Lung (tissue), 12 donors: ENCODE results near the gene CCN5. TPM values are rescaled to one million over a fixed set of nuclear protein-coding genes. Genes with fewer than 3 reads are reported as not detected.

ENCODE experiments used
- ATAC-seq: fragments of 200-7000 bp; cut with Tn5 transposase; one replicate; pipeline ENCODE4 v1.9.1; 2020; ENCODE audit warnings: moderate number of reproducible peaks; ENCODE audit not compliant: insufficient read depth, low FRiP score
- DNase-seq, 3 donors: peaks; one replicate each; pipeline ENCODE4 v3.0.0-alpha.2; 2013 to 2017
- H3K27ac ChIP-seq, 2 donors: one replicate each; pipeline ENCODE4 v1.5.1; 2013; ENCODE audit warnings: mild to moderate bottlenecking in 2 of 2, moderate library complexity in 2 of 2, control low read depth in 1 of 2, inconsistent platforms in 1 of 2, low read depth in 1 of 2, low read length in 1 of 2
- H3K27me3 ChIP-seq, 3 donors: one replicate each; pipeline ENCODE4 v1.5.1; 2013; ENCODE audit warnings: low read length in 2 of 3; ENCODE audit not compliant: control insufficient read depth in 3 of 3, insufficient read depth in 3 of 3
- H3K36me3 ChIP-seq, 4 donors: one replicate each; pipeline ENCODE4 v1.5.1; 2013; ENCODE audit warnings: low read length in 4 of 4, mild to moderate bottlenecking in 1 of 4, moderate library complexity in 1 of 4; ENCODE audit not compliant: control insufficient read depth in 4 of 4, insufficient read depth in 4 of 4
- H3K4me1 ChIP-seq, 5 donors: one replicate each; pipeline ENCODE4 v1.5.1; 2013; ENCODE audit warnings: low read length in 5 of 5, mild to moderate bottlenecking in 2 of 5, moderate library complexity in 1 of 5; ENCODE audit not compliant: control insufficient read depth in 5 of 5, insufficient read depth in 5 of 5
- H3K4me3 ChIP-seq: one replicate; pipeline ENCODE4 v1.5.1; 2013; ENCODE audit warnings: mild to moderate bottlenecking, control low read depth, moderate library complexity
- H3K9ac ChIP-seq, 2 donors: one replicate each; pipeline ENCODE4 v1.5.1; 2013; ENCODE audit warnings: low read length in 2 of 2, control low read depth in 1 of 2; ENCODE audit not compliant: insufficient read depth in 1 of 2
- H3K9me3 ChIP-seq, 4 donors: one replicate each; pipeline ENCODE4 v1.5.1; 2013; ENCODE audit warnings: low read length in 3 of 4, mild to moderate bottlenecking in 1 of 4, moderate library complexity in 1 of 4; ENCODE audit not compliant: control insufficient read depth in 4 of 4, insufficient read depth in 3 of 4
- WGBS, 2 donors: extraction: QIAGEN DNeasy Blood & Tissue Kit; methylation state at CpG; one replicate each; pipeline ENCODE4 v1.1.7; 2013; 5-methylcytosine and 5-hydroxymethylcytosine counted together
- polyA plus RNA-seq, 2 donors: library from polyadenylated mRNA; stranded (reverse); fragments of 200-250 nt; gene quantifications; one replicate each; pipeline ENCODE4 v1.2.1, GENCODE V29; 2013
- total RNA-seq, 2 donors: library from RNA; depleted of rRNA in 1 of 2; stranded (reverse); fragments of >200 nt in 1 of 2; gene quantifications; one replicate each; pipeline ENCODE4 v1.2.1, GENCODE V29; 2014 to 2021
- TF ChIP-seq, protein P1 (sequence below): IDR thresholded peaks from 2 replicates; pipeline ENCODE4 v1.5.1; 2012; ENCODE audit warnings: mild to moderate bottlenecking; ENCODE audit errors: control extremely low read depth, extremely low read depth
- donor health status: control.
- donor health status: control.
- donor health status: Bipolar disorder and iron deficiency.
- donor health status: healthy.
- donor health status: DM: yes; HTN: yes; CAD: no.

Gene CCN5
- total and polyA plus RNA-seq, 4 donors, result 0.23 to 92.1 (median 34.4) TPM

DNA sequence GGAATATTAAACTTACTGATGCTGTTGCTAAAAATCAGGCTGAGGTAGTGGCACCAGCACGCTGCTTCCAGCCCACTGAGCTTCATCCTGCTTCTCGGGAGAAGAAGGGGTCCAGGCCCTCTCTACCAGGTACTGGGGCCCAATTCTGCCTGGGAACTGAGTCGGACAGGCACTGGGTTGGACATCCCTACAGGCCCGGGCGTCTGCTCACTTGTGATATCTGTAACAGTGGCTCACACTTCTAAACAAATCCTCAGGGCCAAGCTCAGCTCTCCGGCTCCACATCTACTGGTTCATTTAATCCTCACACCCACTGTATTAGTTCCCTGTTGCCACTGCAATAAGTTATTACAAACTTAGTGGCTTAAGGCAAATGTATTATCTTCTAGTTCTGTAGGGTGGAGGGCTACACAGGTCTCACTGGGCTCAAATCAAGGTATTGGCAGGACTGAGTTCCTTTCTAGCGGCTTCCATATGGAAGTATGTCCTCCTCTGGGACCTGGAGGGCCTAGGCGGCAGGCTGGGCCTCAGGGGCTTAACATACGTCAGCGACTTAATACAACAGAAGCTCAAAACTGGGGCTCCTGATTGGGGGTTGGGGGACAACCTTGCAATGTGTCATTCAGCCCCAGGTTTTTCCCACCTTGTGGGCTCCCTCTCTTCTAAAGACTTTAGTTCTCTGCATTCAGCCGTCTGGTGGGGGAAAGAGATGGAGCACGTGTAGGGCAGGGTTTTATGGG, 28.9 kb downstream of the CCN5 start:
- peaks cover 0 to 20% (median 3%) of the 10 kb centered on the region in 5 donors for H3K4me1 ChIP-seq
- ATAC-seq, result no peak
- 96 to 99% methylated on average over 12 of the region's 12 CpGs for WGBS, 2 donors
- H3K9me3 ChIP-seq, result no peaks in the 10 kb centered on the region
- no peaks in the 10 kb centered on the region for H3K36me3 ChIP-seq
- no peak overlapping the region for H3K9ac ChIP-seq
- TF ChIP-seq, protein P1, sequence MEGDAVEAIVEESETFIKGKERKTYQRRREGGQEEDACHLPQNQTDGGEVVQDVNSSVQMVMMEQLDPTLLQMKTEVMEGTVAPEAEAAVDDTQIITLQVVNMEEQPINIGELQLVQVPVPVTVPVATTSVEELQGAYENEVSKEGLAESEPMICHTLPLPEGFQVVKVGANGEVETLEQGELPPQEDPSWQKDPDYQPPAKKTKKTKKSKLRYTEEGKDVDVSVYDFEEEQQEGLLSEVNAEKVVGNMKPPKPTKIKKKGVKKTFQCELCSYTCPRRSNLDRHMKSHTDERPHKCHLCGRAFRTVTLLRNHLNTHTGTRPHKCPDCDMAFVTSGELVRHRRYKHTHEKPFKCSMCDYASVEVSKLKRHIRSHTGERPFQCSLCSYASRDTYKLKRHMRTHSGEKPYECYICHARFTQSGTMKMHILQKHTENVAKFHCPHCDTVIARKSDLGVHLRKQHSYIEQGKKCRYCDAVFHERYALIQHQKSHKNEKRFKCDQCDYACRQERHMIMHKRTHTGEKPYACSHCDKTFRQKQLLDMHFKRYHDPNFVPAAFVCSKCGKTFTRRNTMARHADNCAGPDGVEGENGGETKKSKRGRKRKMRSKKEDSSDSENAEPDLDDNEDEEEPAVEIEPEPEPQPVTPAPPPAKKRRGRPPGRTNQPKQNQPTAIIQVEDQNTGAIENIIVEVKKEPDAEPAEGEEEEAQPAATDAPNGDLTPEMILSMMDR, result no peak
- no peak for DNase-seq
- H3K27ac ChIP-seq, result no peak overlapping the region
- no peak overlapping the region for H3K4me3 ChIP-seq
- H3K27me3 ChIP-seq, result peaks cover 0 to 14% (median 7%) of the 10 kb centered on the region in 3 donors

DNA sequence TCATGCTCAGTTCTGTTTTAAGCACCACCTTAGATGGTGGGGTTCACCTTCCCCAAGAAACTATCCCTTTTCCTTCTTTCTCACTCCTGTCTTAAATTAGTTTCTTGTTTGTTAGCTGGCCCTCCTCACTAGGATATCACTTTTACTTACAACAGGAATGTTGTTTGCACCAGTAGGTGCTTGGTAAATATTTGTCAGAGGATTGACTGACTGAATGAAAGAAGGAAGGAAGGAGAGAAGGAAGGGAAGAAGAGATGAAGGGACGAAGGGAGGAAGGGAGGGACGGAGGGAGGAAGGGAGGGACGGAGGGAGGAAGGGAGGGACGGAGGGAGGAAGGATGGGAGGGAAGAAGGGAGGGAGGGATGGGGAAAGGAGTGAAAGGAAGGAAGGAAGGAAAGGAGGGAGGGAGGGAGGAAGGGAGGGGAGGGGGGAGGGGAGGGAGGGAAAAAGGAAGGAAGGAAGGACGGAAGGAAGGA, 30.0 kb downstream of the CCN5 start:
- Histone ChIP-seq H3K27ac (no peak overlapping the region), H3K4me3 (no peak overlapping the region), H3K9ac (no peak overlapping the region), H3K36me3 (no peaks in the 10 kb centered on the region), H3K9me3 (peaks cover 0 to 1% (median 0%) of the 10 kb centered on the region in 4 donors), H3K4me1 (peaks cover 0 to 9% (median 2%) of the 10 kb centered on the region in 5 donors), H3K27me3 (peaks cover 0 to 20% (median 12%) of the 10 kb centered on the region in 3 donors)
- no peak for ATAC-seq
- TF ChIP-seq, protein P1, result no peak
- DNase-seq, result no peak
- WGBS, 2 donors, result 22 to 33% methylated on average over 5 of the region's 5 CpGs

DNA sequence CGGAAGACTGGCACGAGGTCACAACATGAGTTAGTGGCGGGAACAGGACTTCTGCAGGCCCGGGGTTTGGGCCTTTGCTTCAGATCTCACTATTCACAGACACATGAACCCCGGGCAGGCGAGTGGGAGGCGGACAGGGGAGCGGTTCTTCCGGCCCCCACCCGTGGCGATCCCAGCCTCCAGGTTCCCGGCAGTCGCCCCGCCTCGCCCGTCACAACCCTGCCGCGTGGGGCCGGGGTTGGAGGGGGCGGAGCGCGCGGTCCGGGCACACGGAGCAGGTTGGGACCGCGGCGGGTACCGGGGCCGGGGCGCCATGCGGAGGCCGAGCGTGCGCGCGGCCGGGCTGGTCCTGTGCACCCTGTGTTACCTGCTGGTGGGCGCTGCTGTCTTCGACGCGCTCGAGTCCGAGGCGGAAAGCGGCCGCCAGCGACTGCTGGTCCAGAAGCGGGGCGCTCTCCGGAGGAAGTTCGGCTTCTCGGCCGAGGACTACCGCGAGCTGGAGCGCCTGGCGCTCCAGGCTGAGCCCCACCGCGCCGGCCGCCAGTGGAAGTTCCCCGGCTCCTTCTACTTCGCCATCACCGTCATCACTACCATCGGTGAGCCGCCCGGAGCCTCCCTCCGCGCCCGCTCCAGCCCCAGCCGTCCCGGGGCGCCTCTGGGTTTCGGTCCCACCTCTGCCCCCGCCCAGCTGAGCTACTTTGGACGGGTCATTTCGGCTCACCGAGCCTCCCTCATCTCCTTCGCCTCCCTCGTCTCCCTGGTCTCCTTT, 30.6 kb downstream of the CCN5 start, which contains the start of gene KCNK15:
Gene KCNK15, plus strand, starts transcription at position 268 of the 769 bp plus-strand sequence. Its CDS starts 46 bp downstream, at position 314.
- H3K36me3 ChIP-seq, result no peaks in the 10 kb centered on the region
- WGBS, 2 donors, result 1 to 3% methylated on average over 64 to 81 of the region's 81 CpGs
- peak; percentile 43 for ATAC-seq
- DNase-seq, result peak in 2 of 3 donors; percentile 22 to 23
- peaks cover 0 to 3% (median 0%) of the 10 kb centered on the region in 4 donors for H3K9me3 ChIP-seq
- H3K4me1 ChIP-seq, result peaks cover 0 to 6% (median 0%) of the 10 kb centered on the region in 5 donors
- no peak within 1 kb of the TSS for H3K9ac ChIP-seq
- H3K27me3 ChIP-seq, result peaks cover 0 to 20% (median 12%) of the 10 kb centered on the region in 3 donors
- H3K4me3 ChIP-seq, result peak within 1 kb of the TSS; percentile 24
- H3K27ac ChIP-seq, result no peak within 1 kb of the TSS
- TF ChIP-seq, protein P1, result no peak
